Skeletal muscle satellite cell (primary cell): ENCODE measurements around the gene SETX.
"Not testable (repeated sequence)": the region's sequence is repeated elsewhere in the genome, so short reads cannot be mapped to it uniquely, and the experiment has no call there.

Experiments
- H3K27me3 ChIP-seq: 2 replicates; pipeline ENCODE4 v1.7.0; 2013; ENCODE audit warnings: low read length; ENCODE audit not compliant: control insufficient read depth, insufficient read depth
- H3K36me3 ChIP-seq: 2 replicates; pipeline ENCODE4 v1.7.0; 2013; ENCODE audit warnings: mild to moderate bottlenecking, control low read depth, low read length; ENCODE audit not compliant: insufficient read depth
- H3K4me1 ChIP-seq: 2 replicates; pipeline ENCODE4 v1.7.0; 2013; ENCODE audit warnings: low read length; ENCODE audit not compliant: control insufficient read depth, insufficient read depth
- H3K4me2 ChIP-seq: 2 replicates; pipeline ENCODE4 v1.7.0; 2013; ENCODE audit warnings: mild to moderate bottlenecking, low read length
- H3K4me3 ChIP-seq: 2 replicates; pipeline ENCODE4 v1.7.0; 2013; ENCODE audit warnings: low read length
- H3K9ac ChIP-seq: 2 replicates; pipeline ENCODE4 v1.7.0; 2013; ENCODE audit warnings: mild to moderate bottlenecking, low read depth, low read length, moderate library complexity
- H3K9me3 ChIP-seq: replicated peaks from 2 replicates; pipeline ENCODE4 v1.7.0; 2013; ENCODE audit warnings: mild to moderate bottlenecking, control low read depth, low read length

The SETX gene

GRCh38 chr9:132377769-132378168 lies 23.0 kb upstream of the SETX start:
- not testable (repeated sequence) for H3K4me2 ChIP-seq, H3K27me3 ChIP-seq, H3K9ac ChIP-seq, H3K9me3 ChIP-seq, H3K4me3 ChIP-seq, H3K4me1 ChIP-seq
- H3K36me3 ChIP-seq = peaks cover 29% of the 10 kb centered on the region

GRCh38 chr9:132372177-132373095 lies 17.6 kb upstream of the SETX start:
- Histone ChIP-seq H3K4me1 (no peaks in the 10 kb centered on the region), H3K27me3 (no peaks in the 10 kb centered on the region), H3K9me3 (no peaks in the 10 kb centered on the region), H3K36me3 (peaks cover 17% of the 10 kb centered on the region), H3K4me2 (no peak overlapping the region), H3K9ac (no peak overlapping the region), H3K4me3 (no peak overlapping the region)

- H3K36me3 ChIP-seq = peaks cover 3% of the 10 kb centered on the region
- no peak overlapping the region for H3K4me2 ChIP-seq
- H3K9me3 ChIP-seq = no peaks in the 10 kb centered on the region
- H3K4me3 ChIP-seq = no peak overlapping the region
- H3K9ac ChIP-seq = no peak overlapping the region
- no peaks in the 10 kb centered on the region for H3K27me3 ChIP-seq
- no peaks in the 10 kb centered on the region for H3K4me1 ChIP-seq
Measured at GRCh38 chr9:132370592-132370991, 15.8 kb upstream of the SETX start.

- H3K36me3 ChIP-seq = no peaks in the 10 kb centered on the region
- no peak overlapping the region for H3K9ac ChIP-seq
- no peak overlapping the region for H3K4me2 ChIP-seq
- no peak overlapping the region for H3K4me3 ChIP-seq
- no peaks in the 10 kb centered on the region for H3K9me3 ChIP-seq
- H3K27me3 ChIP-seq = no peaks in the 10 kb centered on the region
- no peaks in the 10 kb centered on the region for H3K4me1 ChIP-seq
Measured at GRCh38 chr9:132369421-132369820, 14.6 kb upstream of the SETX start.

GRCh38 chr9:132367613-132368313 lies 13.0 kb upstream of the SETX start:
- H3K4me2 ChIP-seq = no peak overlapping the region
- no peak overlapping the region for H3K9ac ChIP-seq
- no peak overlapping the region for H3K4me3 ChIP-seq
- H3K9me3 ChIP-seq = no peaks in the 10 kb centered on the region
- H3K4me1 ChIP-seq = no peaks in the 10 kb centered on the region
- H3K36me3 ChIP-seq = no peaks in the 10 kb centered on the region
- H3K27me3 ChIP-seq = no peaks in the 10 kb centered on the region

- no peaks in the 10 kb centered on the region for H3K27me3 ChIP-seq
- H3K9ac ChIP-seq = no peak overlapping the region
- no peak overlapping the region for H3K4me2 ChIP-seq
- no peaks in the 10 kb centered on the region for H3K36me3 ChIP-seq
- H3K4me3 ChIP-seq = no peak overlapping the region
- H3K9me3 ChIP-seq = no peaks in the 10 kb centered on the region
- no peaks in the 10 kb centered on the region for H3K4me1 ChIP-seq
Measured at GRCh38 chr9:132366481-132366880, 11.7 kb upstream of the SETX start.

- Histone ChIP-seq H3K9ac (no peak overlapping the region), H3K4me1 (no peaks in the 10 kb centered on the region), H3K27me3 (no peaks in the 10 kb centered on the region), H3K9me3 (no peaks in the 10 kb centered on the region), H3K4me3 (no peak overlapping the region), H3K4me2 (no peak overlapping the region), H3K36me3 (no peaks in the 10 kb centered on the region)
Measured at GRCh38 chr9:132365986-132366385, 11.2 kb upstream of the SETX start.

GRCh38 chr9:132364068-132364467 lies 9.3 kb upstream of the SETX start:
- Histone ChIP-seq H3K27me3 (no peaks in the 10 kb centered on the region), H3K4me2 (no peak overlapping the region), H3K9me3 (no peaks in the 10 kb centered on the region), H3K9ac (no peak overlapping the region), H3K36me3 (no peaks in the 10 kb centered on the region), H3K4me1 (no peaks in the 10 kb centered on the region), H3K4me3 (no peak overlapping the region)

GRCh38 chr9:132357764-132358163 lies 3.0 kb upstream of the SETX start:
- no peak overlapping the region for H3K4me2 ChIP-seq
- peaks cover 12% of the 10 kb centered on the region for H3K4me1 ChIP-seq
- peaks cover 8% of the 10 kb centered on the region for H3K36me3 ChIP-seq
- H3K9ac ChIP-seq = no peak overlapping the region
- no peaks in the 10 kb centered on the region for H3K27me3 ChIP-seq
- no peak overlapping the region for H3K4me3 ChIP-seq
- H3K9me3 ChIP-seq = no peaks in the 10 kb centered on the region

- peaks cover 23% of the 10 kb centered on the region for H3K4me1 ChIP-seq
Measured at GRCh38 chr9:132356324-132356924, 1.6 kb upstream of the SETX start.

GRCh38 chr9:132351404-132352045 lies 3.3 kb downstream of the SETX start:
- H3K9me3 ChIP-seq = no peaks in the 10 kb centered on the region
- no peak overlapping the region for H3K9ac ChIP-seq
- no peaks in the 10 kb centered on the region for H3K27me3 ChIP-seq
- H3K4me1 ChIP-seq = peaks cover 26% of the 10 kb centered on the region
- H3K36me3 ChIP-seq = peaks cover 60% of the 10 kb centered on the region
- H3K4me2 ChIP-seq = peak overlapping the region; percentile 47
- peak overlapping the region; percentile 47 for H3K4me3 ChIP-seq

More at GRCh38 chr9:132356324-132356924, 1.6 kb upstream of the SETX start:
- Histone ChIP-seq H3K27me3 (no peaks in the 10 kb centered on the region), H3K4me2 (no peak overlapping the region), H3K36me3 (peaks cover 21% of the 10 kb centered on the region), H3K9me3 (no peaks in the 10 kb centered on the region), H3K9ac (no peak overlapping the region), H3K4me3 (no peak overlapping the region)
